HG02678 (cell line): ENCODE data around the gene RIOK3.

Experiments used
- ATAC-seq: cut with Tn5 transposase; IDR thresholded peaks from one replicate; pipeline ENCODE4 v1.9.1; 2021; ENCODE audit warnings: mild to moderate bottlenecking, moderate library complexity; ENCODE audit not compliant: unreplicated experiment

Gene RIOK3

DNA sequence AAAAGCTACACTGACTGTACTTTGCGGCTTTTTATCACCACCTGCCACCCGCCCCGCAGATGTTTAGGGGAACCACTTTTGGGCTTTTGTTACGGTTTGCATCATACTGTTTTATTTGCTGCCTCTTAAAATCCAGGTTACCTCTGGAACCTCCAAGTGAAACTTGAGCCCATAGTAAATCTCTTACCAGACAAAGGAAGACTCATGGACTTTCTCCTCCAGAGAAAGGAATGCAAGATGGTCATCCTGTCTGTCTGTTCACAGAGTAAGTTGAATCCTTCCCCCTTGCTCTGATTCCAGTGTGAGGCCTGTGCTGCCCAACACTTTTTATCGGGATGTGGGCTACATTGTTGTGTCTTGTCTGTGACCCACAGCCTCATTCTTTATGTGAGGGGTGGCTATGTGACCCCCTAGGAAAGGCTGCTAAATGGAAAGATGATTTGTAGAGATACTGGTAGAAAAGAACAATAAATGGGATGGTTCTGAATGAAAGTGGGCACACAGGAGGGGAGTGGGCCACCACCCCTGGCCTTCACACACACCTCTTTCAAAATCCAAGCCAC lies 73.5 kb downstream of the RIOK3 start:
- ATAC-seq, result no peak

GRCh38 chr18:23528580-23529472 lies 75.7 kb downstream of the RIOK3 start:
- ATAC-seq, result no peak

DNA sequence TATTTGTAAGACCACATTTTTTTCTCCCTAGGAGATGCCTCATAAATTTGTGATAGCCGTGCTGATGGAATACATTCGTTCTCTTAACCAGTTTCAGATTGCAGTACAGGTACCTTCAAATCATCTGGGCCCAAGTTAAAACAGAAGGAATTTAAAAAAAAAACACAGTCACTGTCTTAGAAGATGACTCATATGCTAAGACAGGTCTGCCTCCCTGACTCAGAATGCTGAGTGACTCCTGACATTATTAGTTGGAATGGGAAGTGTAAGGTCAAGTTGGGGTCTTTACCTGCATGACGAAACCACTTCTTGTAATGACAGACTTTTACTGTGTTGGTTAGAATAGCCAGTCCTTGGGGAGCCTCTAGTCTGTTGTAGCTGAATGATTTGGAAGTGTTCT lies 76.5 kb downstream of the RIOK3 start:
- no peak for ATAC-seq

DNA sequence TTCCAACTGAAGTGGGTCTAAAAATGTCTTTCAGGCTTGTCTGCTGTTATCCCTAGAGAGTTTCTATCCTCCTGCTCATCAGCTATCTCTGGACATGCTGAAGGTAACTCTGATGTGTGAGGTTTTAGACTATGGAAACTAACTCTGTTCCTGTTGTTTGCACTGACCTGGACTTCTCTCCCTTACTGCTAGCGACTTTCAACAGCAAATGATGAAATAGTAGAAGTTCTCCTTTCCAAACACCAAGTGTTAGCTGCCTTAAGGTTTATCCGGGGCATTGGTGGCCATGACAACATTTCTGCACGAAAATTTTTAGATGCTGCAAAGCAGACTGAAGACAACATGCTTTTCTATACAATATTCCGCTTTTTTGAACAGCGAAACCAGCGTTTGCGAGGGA lies 77.1 kb downstream of the RIOK3 start:
- ATAC-seq, result no peak

DNA sequence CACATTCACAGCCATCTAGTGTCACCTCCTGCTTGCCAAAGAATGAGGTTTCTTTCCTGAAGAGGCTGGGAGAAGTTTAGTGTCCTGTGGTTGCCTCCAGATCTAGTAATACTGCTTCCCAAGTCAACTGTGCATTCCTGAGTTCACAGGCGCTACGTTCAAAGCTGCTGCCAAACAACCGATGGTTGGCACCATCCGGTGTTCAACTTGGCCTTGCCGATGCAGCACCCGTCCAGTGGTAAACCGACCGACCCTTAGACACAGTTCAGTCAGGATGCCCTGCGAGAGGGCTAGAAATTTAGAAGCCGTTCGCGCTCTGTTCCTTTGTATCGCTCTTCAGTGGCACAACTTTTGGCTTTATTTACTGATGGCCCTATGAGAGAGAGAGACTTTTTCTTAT lies 78.8 kb downstream of the RIOK3 start:
- ATAC-seq, result no peak
